ENCODE measurements around the gene MYO9B.

The MYO9B gene

DNA sequence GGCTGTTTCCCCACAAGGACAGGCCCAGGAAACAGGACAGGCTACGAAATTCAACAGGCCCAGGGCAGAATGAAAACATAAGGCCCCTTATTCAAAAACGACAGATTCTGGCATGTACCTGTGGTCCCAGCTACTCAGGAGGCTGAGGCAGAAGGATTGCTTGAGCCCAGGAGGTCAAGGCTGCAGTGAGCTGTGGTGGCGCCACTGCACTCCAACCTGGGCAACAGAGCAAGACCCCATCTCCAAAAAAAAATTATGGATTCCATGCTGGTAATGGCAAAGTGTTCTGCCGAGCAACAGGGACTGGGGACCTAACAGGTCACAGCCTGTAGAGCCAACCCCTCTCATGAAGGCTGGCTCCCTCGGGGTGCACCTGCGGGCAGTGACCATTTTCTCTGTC, 87.0 kb downstream of the MYO9B start:
- H3K9ac ChIP-seq (ENCODE audit: low read length in 2 of 2) = no peak overlapping the region
- H3K27me3 ChIP-seq (ENCODE audit: control insufficient read depth in 1 of 2, insufficient read depth in 2 of 2, low read length in 2 of 2) = no peaks in the 10 kb centered on the region
- H3K9me3 ChIP-seq (ENCODE audit: control insufficient read depth in 2 of 2, low read length in 2 of 2) = no peaks in the 10 kb centered on the region
- no peaks in the 10 kb centered on the region for H3K4me1 ChIP-seq (ENCODE audit: control insufficient read depth, insufficient read depth, low read length)
- H3K27ac ChIP-seq (ENCODE audit: low read length) = no peak overlapping the region
- H3K36me3 ChIP-seq (ENCODE audit: control insufficient read depth in 2 of 2, insufficient read depth in 2 of 2, low read length in 2 of 2) = peaks cover 38 to 53% of the 10 kb centered on the region in 2 donors
- H3K4me3 ChIP-seq (ENCODE audit: low read length in 2 of 2) = no peak overlapping the region

DNA sequence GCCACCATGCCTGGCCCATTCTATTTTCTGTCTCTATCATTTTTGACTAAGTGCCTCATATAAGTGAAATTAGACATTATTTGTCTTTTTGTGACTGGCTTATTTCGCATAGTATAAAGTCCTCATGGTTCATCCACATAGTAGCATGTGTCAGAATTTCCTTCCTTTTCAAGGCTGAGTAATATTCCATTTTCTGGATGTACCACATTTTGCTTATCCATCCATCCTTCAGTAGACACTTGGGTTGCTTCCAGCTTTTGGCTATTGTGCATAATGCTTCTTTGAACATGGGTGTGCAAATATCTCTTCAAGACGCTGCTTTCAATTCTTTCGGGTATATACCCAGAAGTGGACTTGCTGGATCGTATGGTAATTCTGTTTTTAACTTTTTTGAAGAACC, 88.1 kb downstream of the MYO9B start:
- Histone ChIP-seq H3K36me3 (ENCODE audit: control insufficient read depth in 2 of 2, insufficient read depth in 2 of 2, low read length in 2 of 2) (peaks cover 42 to 58% of the 10 kb centered on the region in 2 donors), H3K27ac (ENCODE audit: low read length) (no peak overlapping the region), H3K9ac (ENCODE audit: low read length in 2 of 2) (no peak overlapping the region), H3K4me3 (ENCODE audit: low read length in 2 of 2) (no peak overlapping the region), H3K27me3 (ENCODE audit: control insufficient read depth in 1 of 2, insufficient read depth in 2 of 2, low read length in 2 of 2) (no peaks in the 10 kb centered on the region), H3K9me3 (ENCODE audit: control insufficient read depth in 2 of 2, low read length in 2 of 2) (no peaks in the 10 kb centered on the region), H3K4me1 (ENCODE audit: control insufficient read depth, insufficient read depth, low read length) (no peaks in the 10 kb centered on the region)

GRCh38 chr19:17164639-17165038, 89.1 kb downstream of the MYO9B start:
- no peaks in the 10 kb centered on the region for H3K27me3 ChIP-seq (ENCODE audit: control insufficient read depth in 1 of 2, insufficient read depth in 2 of 2, low read length in 2 of 2)
- H3K9me3 ChIP-seq (ENCODE audit: control insufficient read depth in 2 of 2, low read length in 2 of 2) = no peaks in the 10 kb centered on the region
- no peaks in the 10 kb centered on the region for H3K4me1 ChIP-seq (ENCODE audit: control insufficient read depth, insufficient read depth, low read length)
- no peak overlapping the region for H3K4me3 ChIP-seq (ENCODE audit: low read length in 2 of 2)
- H3K36me3 ChIP-seq (ENCODE audit: control insufficient read depth in 2 of 2, insufficient read depth in 2 of 2, low read length in 2 of 2) = peaks cover 44 to 58% of the 10 kb centered on the region in 2 donors
- H3K9ac ChIP-seq (ENCODE audit: low read length in 2 of 2) = no peak overlapping the region
- H3K27ac ChIP-seq (ENCODE audit: low read length) = no peak overlapping the region

- no peaks in the 10 kb centered on the region for H3K4me1 ChIP-seq (ENCODE audit: control insufficient read depth, insufficient read depth, low read length)
- peaks cover 44 to 58% of the 10 kb centered on the region in 2 donors for H3K36me3 ChIP-seq (ENCODE audit: control insufficient read depth in 2 of 2, insufficient read depth in 2 of 2, low read length in 2 of 2)
- H3K9me3 ChIP-seq (ENCODE audit: control insufficient read depth in 2 of 2, low read length in 2 of 2) = no peaks in the 10 kb centered on the region
- no peak overlapping the region for H3K4me3 ChIP-seq (ENCODE audit: low read length in 2 of 2)
- H3K9ac ChIP-seq (ENCODE audit: low read length in 2 of 2) = no peak overlapping the region
- no peak overlapping the region for H3K27ac ChIP-seq (ENCODE audit: low read length)
- H3K27me3 ChIP-seq (ENCODE audit: control insufficient read depth in 1 of 2, insufficient read depth in 2 of 2, low read length in 2 of 2) = no peaks in the 10 kb centered on the region
Observed at GRCh38 chr19:17165715-17166114, 90.1 kb downstream of the MYO9B start.

DNA sequence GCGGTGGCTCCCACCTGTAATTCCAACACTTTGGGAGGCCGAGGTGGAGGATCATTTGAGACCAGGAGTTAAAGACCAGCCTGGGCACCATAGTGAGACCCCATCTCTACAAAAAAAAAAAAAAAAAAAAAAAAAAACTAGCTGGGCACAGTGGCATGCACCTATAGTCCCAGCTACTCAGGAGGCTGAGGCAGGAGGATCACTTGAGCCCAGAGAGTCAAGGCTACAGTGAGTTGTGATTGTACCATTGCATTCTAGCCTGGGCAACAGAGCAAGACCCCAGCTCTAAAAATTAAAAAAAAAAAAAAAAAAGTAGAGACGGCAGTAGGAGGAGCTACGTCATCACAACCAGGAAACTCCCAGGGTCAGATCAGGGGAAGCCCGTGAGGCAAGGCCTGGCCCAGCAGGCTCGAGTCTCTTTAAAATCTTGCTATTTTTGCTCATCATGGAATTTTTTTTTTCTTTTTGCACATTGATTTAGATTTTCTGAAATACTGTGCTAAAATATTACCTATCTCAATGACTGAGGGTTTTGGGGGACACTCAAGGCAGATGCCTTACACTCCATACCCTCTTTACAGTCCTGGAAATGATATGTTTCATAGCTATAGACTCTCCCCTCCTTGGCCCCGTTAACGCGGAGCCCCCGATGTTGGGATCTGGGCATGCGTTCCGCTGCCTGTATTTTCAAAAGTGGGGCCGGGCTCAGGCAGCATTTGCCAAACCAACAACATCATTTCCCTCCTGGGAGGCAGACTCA, 95.1 kb downstream of the MYO9B start:
- Histone ChIP-seq H3K4me3 (ENCODE audit: low read length in 2 of 2) (no peak overlapping the region), H3K9ac (ENCODE audit: low read length in 2 of 2) (no peak overlapping the region), H3K27me3 (ENCODE audit: control insufficient read depth in 1 of 2, insufficient read depth in 2 of 2, low read length in 2 of 2) (no peaks in the 10 kb centered on the region), H3K36me3 (ENCODE audit: control insufficient read depth in 2 of 2, insufficient read depth in 2 of 2, low read length in 2 of 2) (peaks cover 44 to 51% of the 10 kb centered on the region in 2 donors), H3K27ac (ENCODE audit: low read length) (no peak overlapping the region), H3K4me1 (ENCODE audit: control insufficient read depth, insufficient read depth, low read length) (no peaks in the 10 kb centered on the region), H3K9me3 (ENCODE audit: control insufficient read depth in 2 of 2, low read length in 2 of 2) (no peaks in the 10 kb centered on the region)

DNA sequence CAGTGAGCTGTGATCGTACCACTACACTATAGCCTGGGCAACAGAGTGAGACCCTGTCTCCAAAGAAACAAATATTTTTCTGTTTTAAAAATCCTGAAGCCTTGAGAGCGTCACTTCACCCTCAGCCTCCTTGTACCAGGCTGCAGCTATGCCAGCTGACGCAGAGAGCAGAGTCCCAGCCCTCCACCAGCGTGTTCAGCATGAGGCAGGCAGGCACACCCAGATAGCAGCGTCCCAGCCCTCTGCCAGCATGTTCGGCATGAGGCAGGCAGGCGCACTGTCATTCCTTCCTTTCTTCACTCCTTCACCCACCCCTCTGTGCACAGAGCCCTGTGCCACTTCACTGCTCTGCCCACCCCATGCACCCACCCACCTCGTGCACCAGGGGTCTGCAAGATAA, 96.3 kb downstream of the MYO9B start:
- Histone ChIP-seq H3K4me1 (ENCODE audit: control insufficient read depth, insufficient read depth, low read length) (no peaks in the 10 kb centered on the region), H3K36me3 (ENCODE audit: control insufficient read depth in 2 of 2, insufficient read depth in 2 of 2, low read length in 2 of 2) (peaks cover 49 to 53% of the 10 kb centered on the region in 2 donors), H3K4me3 (ENCODE audit: low read length in 2 of 2) (no peak overlapping the region), H3K9ac (ENCODE audit: low read length in 2 of 2) (no peak overlapping the region), H3K9me3 (ENCODE audit: control insufficient read depth in 2 of 2, low read length in 2 of 2) (no peaks in the 10 kb centered on the region), H3K27ac (ENCODE audit: low read length) (no peak overlapping the region), H3K27me3 (ENCODE audit: control insufficient read depth in 1 of 2, insufficient read depth in 2 of 2, low read length in 2 of 2) (no peaks in the 10 kb centered on the region)

- no peaks in the 10 kb centered on the region for H3K9me3 ChIP-seq (ENCODE audit: control insufficient read depth in 2 of 2, low read length in 2 of 2)
- H3K4me1 ChIP-seq (ENCODE audit: control insufficient read depth, insufficient read depth, low read length) = no peaks in the 10 kb centered on the region
- no peaks in the 10 kb centered on the region for H3K27me3 ChIP-seq (ENCODE audit: control insufficient read depth in 1 of 2, insufficient read depth in 2 of 2, low read length in 2 of 2)
- no peak overlapping the region for H3K4me3 ChIP-seq (ENCODE audit: low read length in 2 of 2)
- peaks cover 49 to 60% of the 10 kb centered on the region in 2 donors for H3K36me3 ChIP-seq (ENCODE audit: control insufficient read depth in 2 of 2, insufficient read depth in 2 of 2, low read length in 2 of 2)
- no peak overlapping the region for H3K27ac ChIP-seq (ENCODE audit: low read length)
- H3K9ac ChIP-seq (ENCODE audit: low read length in 2 of 2) = no peak overlapping the region
Observed at GRCh38 chr19:17172624-17173345, 97.2 kb downstream of the MYO9B start.

DNA sequence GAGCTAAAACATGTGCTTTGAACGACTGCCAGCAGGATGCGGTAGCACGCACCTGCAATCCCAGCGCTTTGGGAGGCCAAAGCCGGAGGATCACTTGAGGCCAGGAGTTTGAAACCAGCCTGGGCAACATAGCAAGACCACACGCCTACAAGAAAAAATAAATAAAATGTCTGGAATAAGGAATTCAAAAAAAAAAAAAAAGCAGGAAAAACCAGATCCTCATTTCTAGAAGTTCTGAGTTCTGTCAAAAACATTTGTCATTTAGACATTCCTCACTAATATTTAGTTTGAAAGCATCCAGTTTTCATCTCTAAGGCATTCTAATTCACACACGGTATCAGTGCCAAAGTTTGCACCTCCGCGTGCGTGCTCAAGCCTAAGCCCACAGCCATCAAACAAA, 102.7 kb downstream of the MYO9B start:
- Histone ChIP-seq H3K27ac (ENCODE audit: low read length) (no peak overlapping the region), H3K4me1 (ENCODE audit: control insufficient read depth, insufficient read depth, low read length) (no peaks in the 10 kb centered on the region), H3K9ac (ENCODE audit: low read length in 2 of 2) (no peak overlapping the region), H3K36me3 (ENCODE audit: control insufficient read depth in 2 of 2, insufficient read depth in 2 of 2, low read length in 2 of 2) (peaks cover 19 to 39% of the 10 kb centered on the region in 2 donors), H3K4me3 (ENCODE audit: low read length in 2 of 2) (no peak overlapping the region), H3K27me3 (ENCODE audit: control insufficient read depth in 1 of 2, insufficient read depth in 2 of 2, low read length in 2 of 2) (no peaks in the 10 kb centered on the region), H3K9me3 (ENCODE audit: control insufficient read depth in 2 of 2, low read length in 2 of 2) (no peaks in the 10 kb centered on the region)

GRCh38 chr19:17180997-17181702, 105.6 kb downstream of the MYO9B start:
- no peaks in the 10 kb centered on the region for H3K4me1 ChIP-seq (ENCODE audit: control insufficient read depth, insufficient read depth, low read length)
- peaks cover 24 to 47% of the 10 kb centered on the region in 2 donors for H3K36me3 ChIP-seq (ENCODE audit: control insufficient read depth in 2 of 2, insufficient read depth in 2 of 2, low read length in 2 of 2)
- no peaks in the 10 kb centered on the region for H3K27me3 ChIP-seq (ENCODE audit: control insufficient read depth in 1 of 2, insufficient read depth in 2 of 2, low read length in 2 of 2)
- no peak overlapping the region for H3K4me3 ChIP-seq (ENCODE audit: low read length in 2 of 2)
- H3K9ac ChIP-seq (ENCODE audit: low read length in 2 of 2) = no peak overlapping the region
- no peaks in the 10 kb centered on the region for H3K9me3 ChIP-seq (ENCODE audit: control insufficient read depth in 2 of 2, low read length in 2 of 2)
- no peak overlapping the region for H3K27ac ChIP-seq (ENCODE audit: low read length)

DNA sequence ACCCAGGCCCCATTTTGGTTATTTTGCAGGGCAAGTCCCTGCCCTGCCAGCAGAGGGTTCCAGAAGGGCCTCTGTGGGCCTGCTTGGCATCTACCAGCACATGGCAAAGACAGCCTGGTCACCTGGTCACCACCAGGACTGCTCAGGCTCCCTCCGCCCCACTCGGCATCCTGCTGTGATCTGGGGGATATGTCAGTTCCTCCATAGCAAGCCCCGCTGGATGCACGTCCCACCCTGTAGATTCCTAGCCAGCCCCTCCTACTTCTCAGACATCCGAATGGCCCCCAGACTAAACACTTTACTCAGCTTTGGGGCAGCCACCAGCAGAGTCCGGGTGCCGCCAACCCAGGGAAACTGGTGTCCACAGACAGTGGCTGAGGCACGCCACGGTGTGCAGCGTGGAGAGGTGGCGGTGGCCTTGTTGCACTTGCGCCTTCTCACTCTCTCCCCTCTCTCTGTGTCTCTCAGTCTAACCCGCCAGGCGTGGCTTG, 107.7 kb downstream of the MYO9B start:
- Histone ChIP-seq H3K36me3 (ENCODE audit: control insufficient read depth in 2 of 2, insufficient read depth in 2 of 2, low read length in 2 of 2) (peaks cover 26 to 43% of the 10 kb centered on the region in 2 donors), H3K27ac (ENCODE audit: low read length) (no peak overlapping the region), H3K9ac (ENCODE audit: low read length in 2 of 2) (no peak overlapping the region), H3K9me3 (ENCODE audit: control insufficient read depth in 2 of 2, low read length in 2 of 2) (no peaks in the 10 kb centered on the region), H3K4me3 (ENCODE audit: low read length in 2 of 2) (no peak overlapping the region), H3K27me3 (ENCODE audit: control insufficient read depth in 1 of 2, insufficient read depth in 2 of 2, low read length in 2 of 2) (no peaks in the 10 kb centered on the region), H3K4me1 (ENCODE audit: control insufficient read depth, insufficient read depth, low read length) (no peaks in the 10 kb centered on the region)

Data from stomach smooth muscle (tissue), 2 donors.